ENCODE measurements around the gene PSME2. TPM values are rescaled to one million over a fixed set of nuclear protein-coding genes. Genes with fewer than 3 reads are reported as not detected.

PSME2 gene
- total and polyA plus RNA-seq, 2 of the 13 experiments (the other 11 are each of a cell fraction or from before 2014, with no cell fraction given) = 332 to 716 TPM

GRCh38 chr14:24114532-24115421, 31.6 kb downstream of the PSME2 start, which contains the start of the genes DCAF11 and NRL (continued):
- TF ChIP-seq ZNF430 (CRISPR knock-in tag; IDR thresholded peaks at IDR 0.05) = peak; percentile 98
- TF ChIP-seq ZNF362 (CRISPR knock-in tag; IDR thresholded peaks at IDR 0.05; ENCODE audit: borderline replicate concordance) = peak; percentile 31; the same call in 1 of the 2 replicates
- peak; percentile 92 for TF ChIP-seq POLR2AphosphoS5 (IDR thresholded peaks at IDR 0.05; ENCODE audit: low read depth, low read length)
- peak; percentile 57; the same call in 1 of the 2 replicates for TF ChIP-seq GTF3A (CRISPR knock-in tag; conservative IDR thresholded peaks at IDR 0.05)
- TF ChIP-seq FOXP1 (IDR thresholded peaks at IDR 0.05) = no peak; the same call in 1 of the 2 replicates
- TF ChIP-seq FOXP1 (CRISPR knock-in tag; IDR thresholded peaks at IDR 0.05) = peak; percentile 5; the same call in 1 of the 2 replicates
- peak; percentile 77 for TF ChIP-seq BCL6 (CRISPR knock-in tag; IDR thresholded peaks at IDR 0.05)
- peak; percentile 99 for TF ChIP-seq HMGXB3 (CRISPR knock-in tag; IDR thresholded peaks at IDR 0.05; ENCODE audit: borderline replicate concordance)
- TF ChIP-seq ZNF136 (CRISPR knock-in tag; IDR thresholded peaks at IDR 0.05; ENCODE audit: low read depth) = peak; percentile 98
- TF ChIP-seq ZMAT5 (CRISPR knock-in tag; IDR thresholded peaks at IDR 0.05; ENCODE audit: borderline replicate concordance, low read depth) = no peak
- TF ChIP-seq ZNF44 (CRISPR knock-in tag; IDR thresholded peaks at IDR 0.05) = peak; percentile 99
- TF ChIP-seq ZHX2 (IDR thresholded peaks at IDR 0.05; ENCODE audit: low read depth) = peak; percentile 95
- TF ChIP-seq ZHX2 (CRISPR knock-in tag; IDR thresholded peaks at IDR 0.05; ENCODE audit: borderline replicate concordance) = peak; percentile 63
- peak; percentile 99 for TF ChIP-seq IRF9 (CRISPR knock-in tag; IDR thresholded peaks at IDR 0.05; ENCODE audit: borderline replicate concordance)
- TF ChIP-seq ZNF580 (CRISPR knock-in tag; IDR thresholded peaks at IDR 0.05; ENCODE audit: borderline replicate concordance, low read depth) = peak; percentile 99
